ENCODE results near the gene DCUN1D4.

DCUN1D4 gene

GRCh38 chr4:51851937-51852290 is 9.0 kb downstream of the DCUN1D4 start:
- no peak for DNase-seq (ENCODE audit: low read depth)
- H3K4me3 ChIP-seq (ENCODE audit: low read depth, low read length) = no peak overlapping the region

- H3K4me3 ChIP-seq (ENCODE audit: low read depth, low read length) = no peak overlapping the region
- DNase-seq (ENCODE audit: low read depth) = no peak
These were observed 10.2 kb downstream of the DCUN1D4 start for GRCh38 chr4:51853027-51853682.

GRCh38 chr4:51855270-51855669 is 12.3 kb downstream of the DCUN1D4 start:
- no peak for DNase-seq (ENCODE audit: low read depth)
- no peak overlapping the region for H3K4me3 ChIP-seq (ENCODE audit: low read depth, low read length)

DNA sequence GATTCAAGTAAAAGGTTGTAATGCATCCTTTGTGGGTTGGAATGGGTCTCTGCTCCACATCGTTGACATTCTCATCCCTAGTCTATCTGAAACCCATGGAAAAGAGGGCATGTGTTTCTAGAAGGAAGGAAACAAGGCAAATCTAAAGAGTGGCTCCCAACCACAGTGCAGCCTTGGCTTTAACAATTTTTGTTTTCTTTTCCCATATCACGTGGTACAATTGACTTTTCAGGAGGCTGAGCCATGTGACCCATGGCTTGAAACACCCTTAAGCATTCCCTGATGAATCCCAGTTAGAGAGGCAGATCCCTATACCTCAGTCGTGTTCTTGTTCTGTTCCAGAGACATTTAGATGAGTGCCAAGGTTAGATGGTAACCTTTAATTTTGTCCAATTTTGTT is 12.8 kb downstream of the DCUN1D4 start:
- no peak overlapping the region for H3K4me3 ChIP-seq (ENCODE audit: low read depth, low read length)
- no peak for DNase-seq (ENCODE audit: low read depth)

GRCh38 chr4:51858605-51859202 is 15.8 kb downstream of the DCUN1D4 start:
- H3K4me3 ChIP-seq (ENCODE audit: low read depth, low read length) = no peak overlapping the region
- DNase-seq (ENCODE audit: low read depth) = no peak

GRCh38 chr4:51859476-51860031 is 16.6 kb downstream of the DCUN1D4 start:
- DNase-seq (ENCODE audit: low read depth) = no peak
- H3K4me3 ChIP-seq (ENCODE audit: low read depth, low read length) = no peak overlapping the region

GRCh38 chr4:51862199-51862598 is 19.2 kb downstream of the DCUN1D4 start:
- no peak overlapping the region for H3K4me3 ChIP-seq (ENCODE audit: low read depth, low read length)
- no peak for DNase-seq (ENCODE audit: low read depth)

GRCh38 chr4:51862781-51863180 is 19.8 kb downstream of the DCUN1D4 start:
- no peak overlapping the region for H3K4me3 ChIP-seq (ENCODE audit: low read depth, low read length)
- DNase-seq (ENCODE audit: low read depth) = no peak

GRCh38 chr4:51865717-51866116 is 22.8 kb downstream of the DCUN1D4 start:
- no peak overlapping the region for H3K4me3 ChIP-seq (ENCODE audit: low read depth, low read length)
- DNase-seq (ENCODE audit: low read depth) = no peak

DNA sequence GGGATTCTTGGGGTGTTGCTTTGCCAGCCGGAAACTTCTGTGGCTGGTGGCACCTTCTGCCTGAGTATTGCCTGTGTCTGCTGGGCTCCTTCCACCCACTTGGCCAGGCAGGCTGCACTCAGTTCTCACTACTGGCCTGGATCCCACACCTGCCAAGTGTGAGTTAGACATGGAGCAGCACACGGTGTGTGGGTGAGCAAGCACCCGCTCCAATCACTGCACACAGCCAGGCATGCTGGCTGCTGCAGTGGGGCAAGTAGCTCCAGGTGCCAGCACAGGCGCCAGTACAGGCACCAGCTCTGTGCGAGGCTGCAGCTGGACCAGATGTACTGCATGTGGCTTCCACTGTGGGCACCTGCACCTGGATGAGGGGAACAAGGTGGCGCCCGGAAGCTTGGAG is 23.9 kb downstream of the DCUN1D4 start:
- DNase-seq (ENCODE audit: low read depth) = no peak
- no peak overlapping the region for H3K4me3 ChIP-seq (ENCODE audit: low read depth, low read length)

DNA sequence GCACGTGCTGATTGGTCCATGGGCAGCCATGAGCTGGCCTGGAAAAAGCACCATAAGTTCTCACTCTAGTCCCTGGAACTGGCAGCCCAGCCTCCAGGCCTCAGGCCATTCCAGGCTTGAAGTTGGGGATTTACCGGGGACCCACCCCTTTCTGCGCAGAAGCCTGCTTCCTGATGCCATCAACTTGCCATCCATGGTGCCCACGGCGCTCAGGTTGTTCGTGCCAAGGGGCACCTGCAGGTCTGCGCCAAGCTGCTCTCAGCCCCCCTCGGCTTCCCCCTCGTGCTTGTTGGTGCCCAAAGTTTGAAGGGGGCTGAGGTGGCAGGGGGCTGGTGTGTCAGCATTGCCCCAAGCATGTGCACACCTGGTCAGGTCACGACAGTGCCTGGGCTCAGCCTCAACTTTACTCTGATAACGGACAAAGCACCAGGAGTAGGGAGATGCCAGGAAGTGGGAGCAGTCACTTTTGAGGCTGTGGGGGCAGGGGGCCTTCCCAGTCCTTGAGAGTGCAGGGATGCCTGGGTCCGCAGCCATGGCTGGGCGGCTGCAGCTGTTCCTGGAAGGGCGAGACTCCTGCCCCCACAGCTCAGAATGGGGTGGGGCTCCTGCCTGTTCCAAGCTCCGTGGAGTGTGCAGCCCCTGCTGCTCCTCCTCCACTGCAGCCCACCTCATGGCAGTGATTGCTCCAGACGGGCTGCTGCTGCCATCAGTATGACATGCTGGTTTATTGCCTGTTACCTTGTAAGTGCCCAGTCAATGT is 24.9 kb downstream of the DCUN1D4 start:
- no peak overlapping the region for H3K4me3 ChIP-seq (ENCODE audit: low read depth, low read length)
- DNase-seq (ENCODE audit: low read depth) = no peak

- no peak overlapping the region for H3K4me3 ChIP-seq (ENCODE audit: low read depth, low read length)
- no peak for DNase-seq (ENCODE audit: low read depth)
These were observed 25.5 kb downstream of the DCUN1D4 start for GRCh38 chr4:51868449-51868847.

GRCh38 chr4:51870441-51871188 is 27.7 kb downstream of the DCUN1D4 start:
- DNase-seq (ENCODE audit: low read depth) = no peak
- H3K4me3 ChIP-seq (ENCODE audit: low read depth, low read length) = no peak overlapping the region

DNA sequence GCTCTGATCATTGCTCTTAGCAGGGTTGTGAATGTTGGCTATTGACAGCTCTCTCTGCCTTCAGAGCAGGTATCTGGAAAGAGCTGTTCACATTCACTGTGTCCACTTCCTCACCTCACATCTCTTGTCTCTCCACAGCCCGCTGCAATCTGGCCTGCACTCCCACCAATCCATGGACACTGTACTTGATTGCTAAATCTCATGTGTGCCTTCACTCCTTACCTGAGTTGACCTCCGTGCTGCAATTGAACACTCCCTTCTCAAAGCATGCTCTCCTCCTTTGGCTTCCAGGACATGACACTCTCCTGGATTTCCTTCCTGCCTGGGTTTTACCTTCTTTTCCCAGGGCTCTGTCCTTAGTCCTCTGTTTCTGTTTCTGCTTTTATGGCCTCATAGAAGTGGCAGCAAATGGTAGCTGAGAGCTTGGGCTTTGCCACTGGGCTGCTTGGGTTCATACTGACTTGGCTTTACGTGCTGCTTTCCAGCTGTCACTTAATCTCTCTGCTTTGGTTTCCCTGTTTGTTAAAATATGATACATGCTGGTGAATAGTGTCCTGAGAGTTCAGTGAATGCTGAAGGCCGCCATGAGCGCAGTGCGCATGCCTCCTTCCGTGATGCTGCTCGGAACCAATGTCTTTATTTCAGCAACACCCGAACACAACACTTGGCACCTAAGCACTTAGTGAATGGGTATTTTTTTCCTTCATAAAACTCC is 29.5 kb downstream of the DCUN1D4 start:
- no peak overlapping the region for H3K4me3 ChIP-seq (ENCODE audit: low read depth, low read length)

DNA sequence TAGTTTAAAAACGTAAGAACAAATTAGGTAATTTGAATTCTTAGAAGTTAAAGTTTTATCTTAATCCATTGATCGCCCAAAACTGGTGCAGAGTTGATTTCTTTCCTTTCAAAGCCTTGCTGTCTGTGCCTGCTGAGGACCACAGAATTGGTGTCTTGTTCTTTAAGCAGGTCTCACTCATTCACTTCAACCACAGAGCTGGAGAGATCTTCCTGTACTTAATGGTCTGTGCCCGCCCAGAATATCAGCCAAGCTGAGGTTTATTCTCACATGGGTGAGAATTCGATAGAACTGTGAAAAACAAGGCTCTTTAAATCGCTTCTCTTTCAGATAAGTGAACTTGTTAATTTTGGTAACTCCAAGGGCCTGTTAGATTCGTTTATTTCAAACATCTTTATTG is 31.6 kb downstream of the DCUN1D4 start:
- DNase-seq (ENCODE audit: low read depth) = no peak
- no peak overlapping the region for H3K4me3 ChIP-seq (ENCODE audit: low read depth, low read length)

More for the DNA sequence above, 29.5 kb downstream of the DCUN1D4 start:
- DNase-seq (ENCODE audit: low read depth) = no peak

- H3K4me3 ChIP-seq (ENCODE audit: low read depth, low read length) = no peak overlapping the region
These were observed 35.5 kb downstream of the DCUN1D4 start for GRCh38 chr4:51878431-51878830.

DNA sequence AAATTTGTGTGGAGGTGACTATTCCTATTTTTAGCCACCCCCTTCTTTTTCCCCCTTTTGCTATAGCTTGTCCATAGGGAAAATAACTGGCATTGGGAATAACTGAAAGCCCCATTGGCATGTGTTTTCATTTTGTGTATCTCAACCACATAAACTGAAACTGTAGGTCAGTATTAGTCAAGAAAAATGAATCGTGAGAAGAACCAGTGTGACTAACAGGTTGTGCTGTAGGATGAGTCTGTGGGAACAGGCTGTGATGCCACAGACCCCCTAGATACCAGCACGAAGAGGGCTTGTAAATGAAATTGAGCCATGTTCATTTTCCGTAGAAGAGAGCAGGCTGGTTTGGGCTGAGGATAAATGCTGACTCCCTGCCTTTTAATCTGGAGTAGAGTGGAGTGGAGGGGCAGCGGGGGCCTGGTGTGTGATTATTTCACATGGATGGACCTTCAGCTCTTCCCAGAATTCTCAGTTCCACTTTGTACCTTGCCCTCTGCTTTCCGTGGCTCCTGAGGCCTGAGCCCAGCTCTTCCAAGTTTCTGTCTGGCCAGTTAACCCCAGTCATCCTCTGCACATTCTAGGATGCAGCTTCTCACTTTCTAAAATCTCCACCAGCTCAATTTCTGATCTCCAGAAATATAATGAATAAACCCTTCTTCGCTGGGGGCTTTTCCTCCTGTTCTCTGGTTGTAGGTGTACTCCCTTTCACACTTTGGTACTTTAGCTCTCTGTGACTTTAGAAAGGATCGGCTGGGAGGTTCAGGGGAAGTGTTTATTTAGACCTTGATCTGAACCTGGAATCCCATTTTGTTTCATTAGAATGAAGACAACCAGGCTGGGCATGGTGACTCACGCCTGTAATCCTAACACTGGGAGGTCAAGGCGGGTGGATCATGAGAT is 37.3 kb downstream of the DCUN1D4 start:
- DNase-seq (ENCODE audit: low read depth) = no peak

More at GRCh38 chr4:51878431-51878830, 35.5 kb downstream of the DCUN1D4 start:
- DNase-seq (ENCODE audit: low read depth) = no peak

DNA sequence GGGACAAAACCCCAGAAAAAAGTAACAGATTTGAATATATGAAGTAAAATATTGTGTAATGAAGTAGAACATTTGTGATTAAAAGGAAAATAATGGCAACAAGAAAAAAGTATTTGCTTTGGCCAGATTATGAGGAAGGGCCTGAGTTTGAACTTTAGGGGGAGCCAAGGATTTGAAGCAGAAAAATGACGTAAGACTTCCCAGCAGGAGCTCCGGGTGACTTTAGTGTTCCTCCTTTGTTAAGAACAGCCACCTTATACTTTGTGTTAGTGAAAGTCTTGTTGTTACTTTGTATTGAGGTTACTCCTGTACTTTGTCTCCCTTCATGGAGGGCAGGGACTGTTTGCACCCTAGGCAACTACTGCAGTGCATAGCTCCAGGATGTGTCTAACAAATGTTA is 41.1 kb downstream of the DCUN1D4 start:
- H3K4me3 ChIP-seq (ENCODE audit: low read depth, low read length) = no peak overlapping the region
- DNase-seq (ENCODE audit: low read depth) = no peak

More for the DNA sequence above, 37.3 kb downstream of the DCUN1D4 start:
- H3K4me3 ChIP-seq (ENCODE audit: low read depth, low read length) = no peak overlapping the region

Measured in skeletal muscle cell (primary cell).